ENCODE data around the gene PDXP.
"Not testable (repeated sequence)": the region's sequence is repeated elsewhere in the genome, so short reads cannot be mapped to it uniquely, and the experiment has no call there.

Gene PDXP

DNA sequence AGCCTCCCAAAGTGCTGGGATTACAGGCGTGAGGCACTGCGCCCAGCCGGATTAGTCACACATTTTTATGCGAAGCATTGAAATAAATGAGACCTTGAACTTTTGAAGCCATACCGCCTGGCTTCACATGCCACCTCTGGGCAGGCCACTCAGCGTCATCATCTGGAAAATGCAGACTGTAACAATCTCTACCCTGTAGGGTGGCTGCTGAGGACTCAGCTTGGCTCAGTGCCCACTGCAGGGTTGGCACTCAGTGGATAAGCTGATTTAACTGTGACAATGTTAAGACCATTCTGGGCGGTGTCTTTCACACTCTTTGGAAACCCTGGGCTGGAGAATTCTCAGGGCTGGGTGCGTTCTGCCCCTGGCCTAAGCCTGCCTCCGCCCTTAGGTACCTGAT is 10.6 kb upstream of the PDXP start:
- H3K4me3 ChIP-seq (ENCODE audit: low read length) = no peak overlapping the region
- TF ChIP-seq ZNF274 (IDR thresholded peaks at IDR 0.05; ENCODE audit: low read depth, low read length) = no peak

DNA sequence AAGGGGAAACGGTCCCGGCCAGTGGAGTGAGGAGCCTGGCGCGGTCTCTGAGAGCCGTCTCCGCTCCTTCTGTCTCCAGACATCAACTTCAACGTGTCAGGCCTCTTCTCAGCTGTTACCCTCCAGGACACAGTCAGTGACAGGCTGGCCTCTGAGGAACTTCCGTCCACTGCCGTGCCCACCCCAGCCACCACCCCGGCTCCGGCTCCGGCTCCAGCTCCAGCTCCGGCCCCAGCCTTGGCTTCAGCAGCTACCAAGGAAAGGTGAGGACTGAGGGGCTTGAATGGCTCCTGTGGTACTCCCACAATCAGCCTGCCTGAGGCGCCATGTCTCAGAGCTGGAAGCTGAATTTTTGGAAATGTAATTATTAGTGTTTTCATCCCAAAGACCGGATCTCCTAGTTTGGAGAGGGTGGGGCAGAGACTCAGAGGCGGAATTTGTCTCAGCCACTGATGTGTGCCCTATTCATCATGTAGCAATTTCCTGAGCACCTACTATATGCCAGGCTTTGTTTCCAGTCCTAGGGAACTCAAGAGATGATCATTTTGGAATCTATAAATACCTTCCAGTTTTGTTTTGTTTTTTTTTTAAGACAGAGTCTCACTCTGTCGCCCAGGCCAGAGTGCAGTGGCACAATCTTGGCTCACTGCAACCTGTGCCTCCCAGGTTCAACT is 7.9 kb upstream of the PDXP start:
- no peak for TF ChIP-seq ZNF274 (IDR thresholded peaks at IDR 0.05; ENCODE audit: low read depth, low read length)
- H3K4me3 ChIP-seq (ENCODE audit: low read length) = no peak overlapping the region

DNA sequence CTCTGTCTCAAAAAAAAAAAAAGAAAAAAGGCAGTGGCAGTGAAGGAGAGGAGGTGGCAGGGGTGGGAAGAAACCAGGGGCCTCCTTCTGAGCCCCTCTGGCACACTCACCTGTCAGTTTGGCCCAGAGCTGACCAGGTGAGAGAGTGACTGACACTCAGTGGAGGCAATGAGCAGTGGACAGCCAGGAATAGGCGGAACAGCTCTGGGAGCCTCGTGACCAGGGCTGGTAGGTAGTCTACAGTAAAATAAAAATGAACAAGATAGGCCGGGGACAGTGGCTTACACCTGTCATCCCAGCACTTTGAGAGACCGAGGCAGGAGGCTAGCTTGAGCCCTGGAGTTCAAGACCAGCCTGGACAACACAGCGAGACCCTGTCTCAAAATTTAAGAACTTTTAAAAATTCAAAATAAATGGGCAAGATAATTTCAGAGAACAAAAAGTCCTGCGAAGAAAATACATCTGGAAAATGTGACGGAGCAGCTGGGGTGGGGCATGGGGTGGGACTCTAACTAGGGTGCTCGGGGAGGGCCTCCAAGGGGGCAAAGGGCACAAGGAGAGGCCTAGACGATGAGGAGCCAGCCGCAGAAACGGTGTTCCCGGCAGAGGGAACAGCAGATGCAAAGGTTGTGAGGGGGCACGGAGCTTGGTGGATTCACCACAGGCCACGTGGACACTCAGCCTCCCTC is 3.8 kb upstream of the PDXP start:
- no peak for TF ChIP-seq ZNF274 (IDR thresholded peaks at IDR 0.05; ENCODE audit: low read depth, low read length)
- no peak overlapping the region for H3K4me3 ChIP-seq (ENCODE audit: low read length)

DNA sequence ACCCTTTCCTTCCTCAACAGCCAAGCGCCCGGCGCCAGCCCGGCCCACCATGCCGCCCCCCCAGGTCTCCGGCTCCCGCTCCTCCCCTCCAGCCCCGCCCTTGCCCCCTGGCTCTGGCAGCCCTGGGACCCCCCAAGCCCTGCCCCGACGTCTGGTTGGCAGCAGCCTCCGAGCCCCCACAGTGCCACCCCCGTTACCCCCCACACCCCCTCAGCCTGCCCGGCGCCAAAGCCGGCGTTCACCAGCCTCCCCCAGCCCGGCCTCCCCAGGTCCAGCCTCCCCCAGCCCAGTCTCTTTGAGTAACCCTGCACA is 3.3 kb upstream of the PDXP start:
- no peak for TF ChIP-seq ZNF274 (IDR thresholded peaks at IDR 0.05; ENCODE audit: low read depth, low read length)
- H3K4me3 ChIP-seq (ENCODE audit: low read length) = no peak overlapping the region

DNA sequence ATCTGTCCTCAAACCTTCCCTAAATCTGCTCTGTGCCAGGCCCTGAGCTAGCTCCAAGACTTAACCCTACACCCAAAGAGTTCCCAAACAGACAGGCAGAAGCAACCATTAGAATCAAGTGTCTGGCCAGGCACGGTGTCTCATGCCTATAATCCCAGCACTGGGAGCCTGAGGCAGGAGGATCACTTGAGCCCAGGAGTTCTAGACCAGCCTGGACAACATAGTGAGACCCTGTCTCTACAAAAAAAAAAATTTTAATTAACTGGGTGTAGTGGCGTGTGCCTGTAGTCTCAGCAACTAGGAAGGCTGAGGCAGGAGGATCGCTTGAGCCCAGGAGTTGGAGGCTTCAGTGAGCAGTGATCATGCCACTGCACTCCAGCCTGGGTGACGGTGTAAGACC is 1.9 kb upstream of the PDXP start:
- not testable (repeated sequence) for H3K4me3 ChIP-seq (ENCODE audit: low read length)

DNA sequence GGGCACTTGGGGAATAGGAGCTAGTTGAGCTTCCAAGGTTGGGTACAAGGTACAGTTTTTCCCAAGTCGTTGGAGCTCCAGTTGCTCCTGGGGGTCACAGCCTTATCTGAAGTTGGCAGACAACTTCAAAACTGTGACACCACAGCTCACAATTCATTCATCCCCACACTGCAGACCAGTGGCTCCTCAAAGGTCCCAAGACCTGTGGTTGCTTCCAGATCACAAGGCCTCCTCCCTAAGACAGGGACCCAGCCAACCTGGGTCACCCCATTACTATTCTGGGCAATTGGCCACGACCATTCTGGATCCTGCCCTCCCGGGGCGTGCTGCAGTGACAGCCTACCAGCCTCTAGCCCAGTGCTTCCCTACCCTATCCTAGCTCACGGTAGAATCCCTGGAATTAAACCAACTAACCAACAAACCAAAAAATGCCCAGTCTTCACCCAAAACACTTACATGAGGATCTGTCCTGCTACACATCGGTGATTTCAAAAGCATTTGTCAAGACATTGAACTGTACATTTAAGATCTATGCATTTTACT is 862 bp upstream of the PDXP start:
- no peak for TF ChIP-seq ZNF274 (IDR thresholded peaks at IDR 0.05; ENCODE audit: low read depth, low read length)
- peak overlapping the region; percentile 59; the same call in 1 of the 2 replicates for H3K4me3 ChIP-seq (ENCODE audit: low read length)

DNA sequence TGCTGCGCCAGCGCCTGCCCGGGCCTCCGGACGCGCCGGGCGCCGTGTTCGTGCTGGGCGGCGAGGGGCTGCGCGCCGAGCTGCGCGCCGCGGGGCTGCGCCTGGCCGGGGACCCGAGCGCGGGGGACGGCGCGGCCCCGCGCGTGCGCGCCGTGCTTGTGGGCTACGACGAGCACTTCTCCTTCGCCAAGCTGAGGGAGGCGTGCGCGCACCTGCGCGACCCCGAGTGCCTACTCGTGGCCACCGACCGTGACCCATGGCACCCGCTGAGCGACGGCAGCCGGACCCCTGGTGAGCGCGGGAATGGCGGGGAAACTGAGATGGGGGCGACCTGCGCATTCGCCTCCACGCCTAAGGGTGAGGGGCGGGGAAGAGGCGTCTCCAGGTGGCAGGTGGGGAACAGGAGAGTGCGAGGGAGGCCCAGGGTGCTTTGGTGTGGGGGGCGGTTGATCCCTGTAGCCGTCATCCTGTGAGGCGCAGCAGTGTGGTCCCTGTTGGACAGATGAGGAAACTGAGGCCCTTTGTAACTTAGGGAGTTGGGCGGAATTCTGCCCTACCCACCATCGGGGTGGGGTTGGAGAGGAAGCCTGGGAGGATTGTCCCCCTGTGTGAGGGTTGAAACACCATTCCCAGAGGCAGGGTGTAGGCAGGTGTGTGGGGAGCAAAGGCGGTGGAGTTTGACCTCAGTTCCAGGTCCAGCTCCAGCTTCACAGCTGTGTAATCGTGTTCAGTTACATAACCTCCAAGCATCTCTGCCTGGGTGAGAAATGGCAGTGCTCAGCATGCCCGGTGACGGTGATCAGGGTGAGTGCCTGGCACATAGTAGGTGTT is 758 bp downstream of the PDXP start:
- TF ChIP-seq ZNF274 (IDR thresholded peaks at IDR 0.05; ENCODE audit: low read depth, low read length) = no peak
- H3K4me3 ChIP-seq (ENCODE audit: low read length) = peak overlapping the region; percentile 83

DNA sequence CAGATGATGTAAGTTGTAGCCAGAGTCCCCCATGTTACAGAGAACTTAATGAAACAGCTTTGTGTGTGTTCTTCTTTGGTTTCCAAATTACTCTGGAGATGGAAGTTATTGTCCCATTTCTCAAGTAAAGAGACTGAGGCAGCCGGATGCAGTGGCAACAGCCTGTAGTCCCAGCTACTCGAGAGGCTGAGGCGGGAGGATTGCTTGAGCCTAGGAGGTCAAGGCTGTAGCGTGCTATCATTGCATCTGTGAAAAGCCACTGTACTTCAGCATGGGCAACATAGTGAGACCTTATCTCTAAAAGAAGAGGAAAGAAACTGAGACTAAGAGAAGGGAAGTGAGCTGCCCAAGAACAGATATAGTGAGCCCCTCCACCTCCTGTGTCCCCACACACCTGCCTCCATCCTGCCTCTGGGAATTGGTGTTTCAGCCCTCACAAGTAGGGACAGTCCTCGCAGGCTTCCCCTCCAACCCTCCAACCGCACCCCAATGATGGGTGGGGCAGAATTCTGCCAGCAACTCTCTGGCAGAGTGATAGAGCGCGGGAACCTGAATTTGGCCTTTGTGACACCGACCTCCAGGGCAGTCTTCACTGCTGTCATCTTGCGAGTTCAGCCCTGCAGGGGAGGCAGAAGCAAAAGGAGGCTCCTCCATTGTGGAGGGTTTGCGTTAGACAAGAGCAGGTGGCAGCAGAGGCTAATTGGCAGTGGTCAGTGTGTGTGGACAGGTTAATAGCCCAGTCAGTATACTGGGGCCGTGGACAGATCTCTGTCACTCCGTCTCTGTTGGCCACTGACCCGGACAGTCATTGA is 1.6 kb downstream of the PDXP start:
- TF ChIP-seq ZNF274 (IDR thresholded peaks at IDR 0.05; ENCODE audit: low read depth, low read length) = no peak
- H3K4me3 ChIP-seq (ENCODE audit: low read length) = peak overlapping the region; percentile 83

DNA sequence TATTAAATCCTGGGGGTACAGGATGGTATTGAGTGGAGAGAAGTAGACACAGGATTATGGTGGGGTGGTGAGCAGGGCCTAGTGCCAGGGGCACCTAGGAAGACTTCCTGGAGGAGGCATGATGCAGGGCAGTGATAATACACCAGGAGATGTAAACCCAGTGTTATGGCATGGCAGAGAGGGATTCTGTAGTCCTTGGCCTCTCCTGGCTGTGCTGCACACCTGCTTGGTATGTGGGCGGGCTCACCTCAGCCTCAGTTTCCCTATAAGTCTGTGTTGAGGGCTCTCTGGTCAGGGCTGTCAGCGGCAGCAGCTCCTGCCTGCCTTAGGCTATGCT is 2.2 kb downstream of the PDXP start:
- TF ChIP-seq ZNF274 (IDR thresholded peaks at IDR 0.05; ENCODE audit: low read depth, low read length) = no peak
- H3K4me3 ChIP-seq (ENCODE audit: low read length) = peak overlapping the region; percentile 83; the same call in 1 of the 2 replicates

DNA sequence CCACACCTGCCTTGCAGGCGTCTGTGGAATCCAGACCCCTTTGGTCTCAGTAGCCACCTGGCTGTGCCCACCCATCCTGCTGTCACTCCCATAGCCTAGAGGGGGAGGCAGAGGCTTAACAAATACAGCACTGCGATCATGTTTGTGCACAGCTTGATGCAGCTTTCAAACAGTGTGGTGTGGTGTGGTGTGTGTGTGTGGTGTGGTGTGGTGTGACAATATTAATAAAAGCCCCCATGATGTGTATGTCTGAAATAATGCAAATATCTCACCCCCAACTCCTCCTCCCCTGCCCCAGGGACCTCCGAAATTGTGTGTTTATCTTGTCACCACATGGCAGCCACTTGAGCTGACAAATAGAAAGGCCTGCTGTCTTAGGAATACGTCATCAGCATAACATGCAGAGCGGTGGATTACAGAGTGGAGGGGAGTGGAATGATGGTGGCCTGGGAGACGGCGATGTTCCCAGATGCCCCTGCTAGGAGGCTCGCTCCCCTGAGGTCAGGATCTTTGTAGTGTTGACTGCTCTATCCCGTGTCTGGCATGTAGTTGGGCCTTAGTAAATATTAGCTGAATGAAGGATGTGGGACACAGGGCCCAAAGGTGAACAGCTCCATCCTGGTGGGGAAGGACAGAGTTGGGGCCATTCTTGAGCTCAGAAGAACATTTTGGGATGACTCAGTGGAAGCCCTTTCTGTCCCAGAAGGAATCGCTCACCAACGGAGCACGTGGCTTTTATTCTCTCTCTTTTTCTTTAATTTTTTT is 2.8 kb downstream of the PDXP start:
- no peak for TF ChIP-seq ZNF274 (IDR thresholded peaks at IDR 0.05; ENCODE audit: low read depth, low read length)
- peak overlapping the region; percentile 5; the same call in 1 of the 2 replicates for H3K4me3 ChIP-seq (ENCODE audit: low read length)

DNA sequence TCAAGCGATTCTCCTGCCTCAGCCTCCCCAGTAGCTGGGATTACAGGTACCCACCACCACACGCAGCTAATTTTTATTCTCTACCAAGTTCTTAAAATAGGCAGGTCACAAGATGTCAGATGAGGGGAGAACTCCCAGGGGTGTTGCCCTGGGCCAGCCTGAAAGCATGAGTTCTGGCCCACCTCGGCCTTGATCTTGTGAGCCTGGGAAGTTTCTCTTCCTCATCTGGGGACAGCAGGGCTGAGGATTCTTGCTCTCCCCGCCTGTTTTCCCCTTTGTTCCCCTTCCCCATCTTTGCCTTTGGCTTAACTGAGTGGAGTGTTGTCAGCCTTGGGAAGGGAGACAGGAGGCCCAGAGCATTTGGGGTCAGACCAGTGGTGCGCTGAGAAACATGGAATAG is 3.5 kb downstream of the PDXP start:
- H3K4me3 ChIP-seq (ENCODE audit: low read length) = no peak overlapping the region
- no peak for TF ChIP-seq ZNF274 (IDR thresholded peaks at IDR 0.05; ENCODE audit: low read depth, low read length)

DNA sequence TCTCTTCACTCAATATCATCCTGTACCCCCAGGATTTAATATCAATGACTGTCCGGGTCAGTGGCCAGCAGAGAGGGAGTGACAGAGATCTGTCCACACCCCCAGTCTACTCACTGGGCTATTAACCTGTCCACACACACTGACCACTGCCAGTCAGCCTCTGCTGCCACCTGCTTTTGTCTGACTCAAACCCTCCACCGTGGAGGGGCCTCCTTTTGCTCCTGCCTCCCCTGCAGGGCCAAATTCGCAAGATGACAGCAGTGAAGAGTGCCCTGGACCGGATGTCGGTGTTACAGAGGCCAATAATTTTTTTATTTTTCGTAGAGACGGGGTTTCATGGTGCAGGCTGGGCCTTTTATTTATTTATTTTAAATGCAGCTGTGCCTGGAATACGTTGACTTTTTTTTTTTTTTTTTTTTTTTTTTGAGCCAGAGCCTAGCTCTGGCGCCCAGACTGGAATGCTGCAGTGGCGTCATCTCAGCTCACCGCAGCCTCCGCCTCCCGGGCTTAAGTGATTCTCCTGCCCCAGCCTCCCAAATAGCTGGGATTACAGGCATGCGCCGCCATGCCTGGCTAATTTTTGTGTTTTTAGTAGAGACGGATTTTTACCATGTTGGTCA is 5.1 kb downstream of the PDXP start:
- no peak overlapping the region for H3K4me3 ChIP-seq (ENCODE audit: low read length)
- no peak for TF ChIP-seq ZNF274 (IDR thresholded peaks at IDR 0.05; ENCODE audit: low read depth, low read length)
